SJCRH30 (cell line): Measurements from ENCODE around the gene GAPDHS. TPM values are rescaled to one million over a fixed set of nuclear protein-coding genes. Genes with fewer than 3 reads are reported as not detected.

Experiments used
- DNase-seq, 2 experiments: peaks; one replicate each; pipeline ENCODE4 v3.0.0-alpha.2; 2015 to 2020
- H3K27ac ChIP-seq: fragments of 250-450 bp; sonication (Bioruptor Pico); 2 replicates; pipeline ENCODE4 v1.5.1; 2020; ENCODE audit warnings: mild to moderate bottlenecking, moderate library complexity
- H3K27me3 ChIP-seq: fragments of 250-450 bp; sonication (Bioruptor Pico); 2 replicates; pipeline ENCODE4 v1.5.1; 2020; ENCODE audit warnings: mild to moderate bottlenecking, moderate library complexity
- H3K36me3 ChIP-seq: fragments of 250-450 bp; sonication (Bioruptor Pico); 2 replicates; pipeline ENCODE4 v1.5.1; 2020; ENCODE audit warnings: mild to moderate bottlenecking, moderate library complexity
- H3K4me1 ChIP-seq: fragments of 250-450 bp; sonication (Bioruptor Pico); 2 replicates; pipeline ENCODE4 v1.5.1; 2020; ENCODE audit warnings: mild to moderate bottlenecking, moderate library complexity
- H3K4me3 ChIP-seq: fragments of 250-450 bp; sonication (Bioruptor Pico); 2 replicates; pipeline ENCODE4 v1.5.1; 2020; ENCODE audit warnings: mild to moderate bottlenecking, moderate library complexity
- H3K9me3 ChIP-seq: fragments of 250-450 bp; sonication (Bioruptor Pico); replicated peaks from 2 replicates; pipeline ENCODE4 v1.5.1; 2020; ENCODE audit warnings: mild to moderate bottlenecking, moderate library complexity
- total RNA-seq: library from RNA; depleted of rRNA; stranded (reverse); fragments of >200 nt; shearing (Covaris generic); gene quantifications from 2 replicates; pipeline ENCODE4 v1.2.3, GENCODE V29; 2014

The GAPDHS gene
- total RNA-seq, 1 experiment from 2014 or later, result not detected

GRCh38 chr19:35543280-35544109 is 10.2 kb downstream of the GAPDHS start:
- no peaks in the 10 kb centered on the region for H3K9me3 ChIP-seq
- no peaks in the 10 kb centered on the region for H3K27me3 ChIP-seq
- no peak for DNase-seq
- H3K4me3 ChIP-seq, result no peak overlapping the region
- no peaks in the 10 kb centered on the region for H3K36me3 ChIP-seq
- H3K4me1 ChIP-seq, result peaks cover 4% of the 10 kb centered on the region; the same call in 1 of the 2 replicates
- H3K27ac ChIP-seq, result no peak overlapping the region

- H3K4me1 ChIP-seq, result peaks cover 4% of the 10 kb centered on the region; the same call in 1 of the 2 replicates
- no peaks in the 10 kb centered on the region for H3K9me3 ChIP-seq
- peak overlapping the region; percentile 84 for H3K4me3 ChIP-seq
- H3K27ac ChIP-seq, result no peak overlapping the region
- no peak for DNase-seq
- H3K36me3 ChIP-seq, result no peaks in the 10 kb centered on the region
- no peaks in the 10 kb centered on the region for H3K27me3 ChIP-seq
These were observed 11.0 kb downstream of the GAPDHS start for GRCh38 chr19:35544110-35544802.

- Histone ChIP-seq H3K4me3 (peak within 1 kb of the TSS; percentile 84), H3K27ac (peak within 1 kb of the TSS; percentile 71), H3K27me3 (no peaks in the 10 kb centered on the region), H3K9me3 (no peaks in the 10 kb centered on the region), H3K4me1 (peaks cover 4% of the 10 kb centered on the region; the same call in 1 of the 2 replicates), H3K36me3 (no peaks in the 10 kb centered on the region)
- DNase-seq, result peak; percentile 93 to 94
These were observed 12.0 kb downstream of the GAPDHS start, which contains the start of gene TMEM147 for GRCh38 chr19:35545001-35545854. Gene TMEM147 (plus strand): TSS chr19:35545626. CDS start chr19:35545740, 114 bp downstream.

GRCh38 chr19:35545855-35546381 is 12.7 kb downstream of the GAPDHS start:
- H3K4me3 ChIP-seq, result peak overlapping the region; percentile 84
- H3K4me1 ChIP-seq, result peaks cover 4% of the 10 kb centered on the region; the same call in 1 of the 2 replicates
- H3K9me3 ChIP-seq, result no peaks in the 10 kb centered on the region
- H3K27me3 ChIP-seq, result no peaks in the 10 kb centered on the region
- DNase-seq, result peak; percentile 50 to 53
- H3K27ac ChIP-seq, result peak overlapping the region; percentile 71
- no peaks in the 10 kb centered on the region for H3K36me3 ChIP-seq

GRCh38 chr19:35546532-35546931 is 13.3 kb downstream of the GAPDHS start:
- Histone ChIP-seq H3K4me3 (peak overlapping the region; percentile 84), H3K27me3 (no peaks in the 10 kb centered on the region), H3K36me3 (no peaks in the 10 kb centered on the region), H3K27ac (no peak overlapping the region; the same call in 1 of the 2 replicates), H3K9me3 (no peaks in the 10 kb centered on the region), H3K4me1 (peaks cover 4% of the 10 kb centered on the region; the same call in 1 of the 2 replicates)
- no peak for DNase-seq

GRCh38 chr19:35549174-35549788 is 16.0 kb downstream of the GAPDHS start:
- Histone ChIP-seq H3K4me3 (no peak overlapping the region), H3K36me3 (no peaks in the 10 kb centered on the region), H3K4me1 (peaks cover 4% of the 10 kb centered on the region; the same call in 1 of the 2 replicates), H3K9me3 (no peaks in the 10 kb centered on the region), H3K27me3 (no peaks in the 10 kb centered on the region), H3K27ac (no peak overlapping the region)
- peak; percentile 66 to 87 for DNase-seq

- H3K36me3 ChIP-seq, result no peaks in the 10 kb centered on the region
- no peaks in the 10 kb centered on the region for H3K27me3 ChIP-seq
- no peaks in the 10 kb centered on the region for H3K9me3 ChIP-seq
- no peak overlapping the region for H3K4me3 ChIP-seq
- no peak overlapping the region for H3K27ac ChIP-seq
- no peak for DNase-seq
- peaks cover 4% of the 10 kb centered on the region; the same call in 1 of the 2 replicates for H3K4me1 ChIP-seq
These were observed 16.7 kb downstream of the GAPDHS start for GRCh38 chr19:35549879-35550523.

GRCh38 chr19:35551091-35551810 is 18.0 kb downstream of the GAPDHS start:
- Histone ChIP-seq H3K36me3 (no peaks in the 10 kb centered on the region), H3K4me3 (no peak overlapping the region), H3K27ac (no peak overlapping the region), H3K27me3 (no peaks in the 10 kb centered on the region), H3K9me3 (no peaks in the 10 kb centered on the region), H3K4me1 (peaks cover 4% of the 10 kb centered on the region; the same call in 1 of the 2 replicates)
- DNase-seq, result no peak

GRCh38 chr19:35552534-35553384 is 19.5 kb downstream of the GAPDHS start:
- no peak overlapping the region for H3K4me3 ChIP-seq
- no peak overlapping the region for H3K27ac ChIP-seq
- no peaks in the 10 kb centered on the region for H3K27me3 ChIP-seq
- no peak for DNase-seq
- no peaks in the 10 kb centered on the region for H3K9me3 ChIP-seq
- no peaks in the 10 kb centered on the region for H3K36me3 ChIP-seq
- no peaks in the 10 kb centered on the region for H3K4me1 ChIP-seq

- Histone ChIP-seq H3K27me3 (no peaks in the 10 kb centered on the region), H3K4me1 (no peaks in the 10 kb centered on the region), H3K36me3 (no peaks in the 10 kb centered on the region), H3K4me3 (no peak overlapping the region), H3K27ac (no peak overlapping the region), H3K9me3 (no peaks in the 10 kb centered on the region)
- DNase-seq, result no peak
These were observed 20.2 kb downstream of the GAPDHS start for GRCh38 chr19:35553385-35554000.

GRCh38 chr19:35554076-35554475 is 20.8 kb downstream of the GAPDHS start:
- no peak for DNase-seq
- Histone ChIP-seq H3K27ac (no peak overlapping the region), H3K36me3 (no peaks in the 10 kb centered on the region), H3K9me3 (no peaks in the 10 kb centered on the region), H3K4me3 (no peak overlapping the region), H3K4me1 (no peaks in the 10 kb centered on the region), H3K27me3 (no peaks in the 10 kb centered on the region)
